MM.1S (cell line): Measurements from ENCODE around the gene RSPH1.

Experiments used
- EZH2 ChIP-seq: fragments of 300-600 bp; sonication (generic); optimal IDR thresholded peaks from 2 replicates; pipeline ENCODE3; 2017; ENCODE audit warnings: low read depth, mild to moderate bottlenecking, antibody characterized with exemption, low read length, mixed read lengths
- TF ChIP-seq, protein P1 (sequence below): fragments of 300-600 bp; sonication (generic); IDR thresholded peaks from 2 replicates; pipeline ENCODE4 v1.5.1; 2016; ENCODE audit warnings: antibody characterized with exemption, low read length, mixed read lengths

DNA sequence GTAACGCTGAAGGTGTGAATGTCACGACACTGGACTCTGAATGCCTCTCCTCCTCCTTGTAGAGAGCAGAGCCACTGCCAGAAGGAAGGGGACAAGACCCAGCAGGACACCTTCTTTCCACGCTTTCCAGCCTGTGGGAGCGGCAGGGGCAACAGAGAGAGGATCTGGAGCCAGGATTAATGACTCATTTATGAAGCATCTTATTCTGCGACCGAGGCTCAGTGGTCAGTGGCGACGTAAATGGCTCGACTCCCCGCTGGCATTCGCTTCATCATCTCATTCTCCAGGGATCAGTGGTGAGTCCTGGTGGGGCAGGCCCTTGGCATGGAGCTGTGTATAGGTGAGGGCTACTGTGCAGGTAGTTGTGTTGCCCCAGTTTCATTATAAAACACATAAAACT lies 22.2 kb upstream of the RSPH1 start:
- TF ChIP-seq EZH2, result no peak
- TF ChIP-seq, protein P1, sequence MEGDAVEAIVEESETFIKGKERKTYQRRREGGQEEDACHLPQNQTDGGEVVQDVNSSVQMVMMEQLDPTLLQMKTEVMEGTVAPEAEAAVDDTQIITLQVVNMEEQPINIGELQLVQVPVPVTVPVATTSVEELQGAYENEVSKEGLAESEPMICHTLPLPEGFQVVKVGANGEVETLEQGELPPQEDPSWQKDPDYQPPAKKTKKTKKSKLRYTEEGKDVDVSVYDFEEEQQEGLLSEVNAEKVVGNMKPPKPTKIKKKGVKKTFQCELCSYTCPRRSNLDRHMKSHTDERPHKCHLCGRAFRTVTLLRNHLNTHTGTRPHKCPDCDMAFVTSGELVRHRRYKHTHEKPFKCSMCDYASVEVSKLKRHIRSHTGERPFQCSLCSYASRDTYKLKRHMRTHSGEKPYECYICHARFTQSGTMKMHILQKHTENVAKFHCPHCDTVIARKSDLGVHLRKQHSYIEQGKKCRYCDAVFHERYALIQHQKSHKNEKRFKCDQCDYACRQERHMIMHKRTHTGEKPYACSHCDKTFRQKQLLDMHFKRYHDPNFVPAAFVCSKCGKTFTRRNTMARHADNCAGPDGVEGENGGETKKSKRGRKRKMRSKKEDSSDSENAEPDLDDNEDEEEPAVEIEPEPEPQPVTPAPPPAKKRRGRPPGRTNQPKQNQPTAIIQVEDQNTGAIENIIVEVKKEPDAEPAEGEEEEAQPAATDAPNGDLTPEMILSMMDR, result no peak
